COR-L47 (cell line): ENCODE data around the gene FHIT.
"Not testable (repeated sequence)": the region's sequence is repeated elsewhere in the genome, so short reads cannot be mapped to it uniquely, and the experiment has no call there.

ENCODE experiments used
- DNase-seq: peaks from one replicate; lab custom pipeline; 2025; lab: John Stamatoyannopoulos, UW

The FHIT gene

DNA sequence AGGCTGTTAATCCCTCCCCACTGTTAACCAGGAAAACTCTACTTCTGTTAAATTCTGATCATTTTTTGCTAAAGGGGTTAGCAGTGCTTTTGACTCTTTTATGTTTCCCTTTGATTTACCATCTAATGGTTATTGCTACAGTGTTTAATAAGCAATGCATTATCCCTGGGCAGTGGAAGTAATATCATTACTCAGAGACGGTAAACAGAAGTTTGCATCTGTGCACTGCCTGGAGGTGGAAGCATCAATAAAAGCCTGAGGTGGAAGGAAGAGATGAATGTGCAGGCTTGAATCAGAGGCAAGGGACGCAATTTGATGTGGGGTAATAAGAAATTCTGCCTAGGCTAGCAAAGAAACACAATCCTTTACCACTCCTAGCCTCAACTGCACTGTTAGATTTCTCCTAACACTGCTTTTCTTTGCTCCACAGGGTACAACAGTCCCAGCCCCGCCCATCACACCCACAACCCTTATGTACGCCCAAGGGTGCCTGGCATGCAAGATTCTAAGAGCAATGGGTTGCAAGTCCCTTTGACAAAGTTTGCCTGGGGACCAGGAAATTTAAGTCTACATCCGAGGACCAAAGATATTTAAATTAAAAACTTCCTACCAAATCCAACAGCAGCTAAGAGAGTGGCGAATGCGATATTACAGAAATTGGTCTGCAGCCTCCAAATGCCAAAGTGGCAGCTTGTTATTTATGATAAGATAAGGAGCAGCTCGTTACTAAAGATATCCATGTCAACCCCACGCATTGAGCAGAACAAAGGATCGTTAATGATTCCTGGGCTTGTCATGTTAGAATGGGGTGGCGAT is 261.4 kb downstream of the FHIT start:
- DNase-seq: no peak

DNA sequence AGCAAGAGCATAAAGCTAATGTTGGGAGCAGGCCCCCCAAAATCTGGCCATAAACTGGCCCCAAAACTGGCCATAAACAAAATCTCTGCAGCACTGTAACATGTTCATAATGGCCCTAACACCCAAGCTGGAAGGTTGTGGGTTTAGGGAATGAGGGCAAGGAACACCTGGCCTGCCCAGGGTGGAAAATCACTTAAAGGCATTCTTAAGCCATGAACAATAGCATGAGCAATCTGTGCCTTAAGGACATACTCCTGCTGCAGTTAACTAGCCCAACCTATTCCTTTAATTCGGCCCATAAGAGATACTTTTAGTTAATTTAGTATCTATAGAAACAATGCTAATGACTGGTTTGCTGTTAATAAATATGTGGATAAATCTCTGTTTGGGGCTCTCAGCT is 264.1 kb downstream of the FHIT start:
- DNase-seq: not testable (repeated sequence)

DNA sequence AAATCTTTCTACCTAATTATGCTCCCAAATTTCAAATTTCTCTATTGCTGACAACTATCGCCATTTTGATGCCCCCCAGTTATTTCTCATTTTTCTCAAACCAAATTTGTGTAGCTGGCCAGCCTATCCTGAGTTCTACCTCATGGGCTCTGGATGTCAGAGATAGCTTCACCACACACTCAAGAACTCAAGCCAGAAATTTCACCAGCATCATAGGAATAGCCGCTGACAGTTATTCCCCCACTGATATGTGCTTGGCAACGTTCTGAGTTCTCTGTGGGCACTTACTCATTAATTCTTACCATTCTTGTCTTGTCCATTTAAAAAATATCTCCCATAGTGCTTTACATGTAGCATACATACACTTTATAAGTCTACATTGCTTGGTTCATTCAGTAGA is 264.7 kb downstream of the FHIT start:
- DNase-seq: no peak

DNA sequence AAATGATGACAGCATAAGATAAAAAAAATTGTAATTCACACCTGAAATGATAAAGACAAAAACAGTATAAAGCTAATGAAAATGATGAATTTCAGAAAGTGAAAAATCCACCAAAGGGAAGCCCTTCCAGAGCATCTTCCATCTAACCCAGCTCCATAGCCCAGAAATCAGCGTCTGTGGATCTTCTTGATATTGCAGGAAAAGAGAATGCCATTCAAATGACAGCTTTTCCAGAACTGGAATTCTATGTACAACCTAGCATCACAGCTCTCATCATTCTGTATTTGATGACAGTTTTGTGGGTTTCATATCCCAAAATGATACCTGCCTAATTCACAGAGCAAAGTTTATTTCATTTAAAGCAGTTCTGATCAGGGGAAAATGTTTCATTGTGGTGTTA is 267.3 kb downstream of the FHIT start:
- DNase-seq: no peak

DNA sequence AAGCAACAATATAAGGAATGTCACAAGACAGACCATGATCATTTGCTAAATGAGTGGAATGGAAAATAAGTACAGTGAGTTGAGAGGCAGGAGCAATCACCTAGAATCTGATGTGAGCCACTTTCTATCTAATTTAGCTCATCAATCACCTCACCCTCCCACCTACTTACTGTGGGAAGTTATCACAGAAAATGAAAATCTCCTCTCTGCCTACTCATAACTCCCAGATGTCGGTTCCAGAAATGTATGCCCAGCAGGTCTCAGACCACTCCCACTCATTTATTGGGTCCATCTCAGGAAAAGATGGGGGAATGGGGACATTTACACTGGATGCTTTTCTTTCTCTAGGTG is 270.9 kb downstream of the FHIT start:
- no peak for DNase-seq

DNA sequence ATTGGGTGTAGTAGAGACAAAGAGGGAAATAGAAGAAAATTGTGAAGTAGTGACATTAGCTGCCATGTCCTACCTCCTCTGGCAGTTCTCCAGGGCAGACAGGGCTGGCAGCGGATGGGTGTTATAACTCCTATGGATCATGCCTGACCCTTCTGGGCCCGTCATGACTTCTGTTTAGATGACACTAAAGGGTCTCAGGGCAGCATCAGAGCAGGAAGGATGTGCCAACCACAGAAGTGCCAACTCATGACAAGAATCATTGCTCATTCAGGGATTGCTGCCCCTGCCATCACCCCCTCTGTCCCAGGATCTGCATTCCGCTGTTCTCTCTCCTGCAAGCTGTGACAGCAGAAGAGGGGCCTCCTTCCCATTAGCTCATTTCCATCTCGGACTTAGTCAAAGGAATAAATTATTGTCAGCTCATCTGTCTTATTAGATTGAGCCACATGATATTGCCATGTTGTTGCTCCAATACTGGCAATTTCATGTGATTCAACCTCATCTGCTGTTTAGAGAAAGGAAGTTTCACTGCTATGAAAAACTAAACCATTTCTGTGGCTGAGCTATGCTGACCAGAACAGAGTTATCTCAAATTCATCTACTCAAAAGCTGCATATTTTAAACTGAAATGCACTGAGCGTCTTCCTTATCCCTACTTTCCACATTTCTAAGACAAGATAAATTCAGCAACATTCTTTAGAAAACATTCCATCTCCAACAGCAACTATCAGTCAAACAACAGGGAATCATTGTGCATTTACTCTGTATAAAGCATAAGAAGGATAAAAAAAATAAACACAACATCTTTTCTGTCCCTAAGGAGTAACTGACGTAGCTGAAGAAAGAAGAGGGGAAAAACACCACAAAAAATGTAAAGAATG is 271.6 kb downstream of the FHIT start:
- no peak for DNase-seq

DNA sequence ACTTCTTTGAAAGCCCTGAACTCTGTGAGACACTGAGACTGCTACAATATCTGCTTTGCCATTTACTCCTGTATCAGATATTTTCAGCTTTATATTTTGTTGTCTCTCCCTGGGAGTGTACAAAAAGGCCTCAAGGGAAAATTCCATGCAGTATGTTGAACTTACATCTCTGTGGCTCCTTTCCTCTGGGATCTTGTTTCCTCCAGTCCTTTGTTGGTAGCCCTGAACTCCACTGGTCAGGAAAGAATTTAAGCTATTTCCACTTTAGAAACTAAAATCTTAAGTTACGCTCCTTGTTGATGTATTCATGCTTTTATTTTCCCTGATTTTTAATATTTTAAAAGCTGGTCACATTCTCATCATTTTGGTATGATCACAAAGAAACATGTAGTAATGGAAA is 277.9 kb downstream of the FHIT start:
- DNase-seq: no peak

DNA sequence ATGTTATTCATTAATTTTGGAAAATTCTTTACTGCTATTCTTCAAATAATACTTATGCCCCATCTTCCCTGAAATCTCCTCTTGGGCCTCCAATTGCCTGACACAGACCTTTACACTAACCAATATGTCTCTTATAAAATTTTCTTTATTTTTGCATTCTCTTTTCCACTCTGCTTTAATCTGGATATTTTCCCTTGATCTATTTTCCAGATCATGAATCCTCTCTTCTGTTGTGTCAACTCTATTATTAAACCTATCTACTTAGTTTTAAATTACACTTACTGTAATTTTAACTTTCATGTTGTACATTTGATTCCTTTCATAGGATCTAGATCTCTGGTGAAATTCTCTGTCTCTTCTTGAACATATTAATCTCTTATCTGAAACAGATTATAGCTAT is 278.7 kb downstream of the FHIT start:
- no peak for DNase-seq

DNA sequence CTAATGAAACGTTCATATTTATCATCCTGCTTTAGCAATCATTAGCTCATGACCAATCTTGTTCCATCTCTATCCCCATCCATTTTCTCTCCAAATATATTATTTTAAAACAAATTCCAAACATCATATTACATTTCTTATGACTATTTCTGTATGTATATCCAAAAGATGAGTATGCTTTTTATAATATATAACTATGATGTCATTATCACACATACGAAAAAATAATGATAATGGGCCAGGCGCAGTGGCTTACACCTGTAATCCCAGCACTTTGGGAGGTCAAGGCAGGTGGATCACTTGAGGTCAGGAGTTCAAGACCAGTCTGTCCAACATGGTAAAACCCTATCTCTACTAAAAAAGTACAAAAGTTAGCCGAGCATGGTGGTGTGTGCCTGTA is 280.4 kb downstream of the FHIT start:
- DNase-seq: no peak

DNA sequence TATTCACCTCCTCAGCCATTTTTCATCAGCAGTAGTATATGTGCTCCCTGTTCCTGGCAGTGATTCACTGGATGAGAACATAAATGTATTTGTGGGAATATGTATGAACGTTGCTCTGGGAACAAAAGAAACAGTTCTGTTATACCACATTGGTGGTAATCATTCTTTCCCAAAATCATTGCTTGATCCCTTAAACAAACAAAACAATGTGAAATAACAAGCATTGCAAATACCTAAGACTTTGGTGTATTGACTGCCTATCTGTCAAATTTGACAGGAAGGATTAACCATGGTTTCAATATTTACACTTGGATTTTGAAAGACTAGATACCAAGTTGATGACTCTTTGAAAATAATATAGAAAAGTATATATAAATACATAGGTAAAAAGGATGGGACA is 284.1 kb downstream of the FHIT start:
- no peak for DNase-seq

DNA sequence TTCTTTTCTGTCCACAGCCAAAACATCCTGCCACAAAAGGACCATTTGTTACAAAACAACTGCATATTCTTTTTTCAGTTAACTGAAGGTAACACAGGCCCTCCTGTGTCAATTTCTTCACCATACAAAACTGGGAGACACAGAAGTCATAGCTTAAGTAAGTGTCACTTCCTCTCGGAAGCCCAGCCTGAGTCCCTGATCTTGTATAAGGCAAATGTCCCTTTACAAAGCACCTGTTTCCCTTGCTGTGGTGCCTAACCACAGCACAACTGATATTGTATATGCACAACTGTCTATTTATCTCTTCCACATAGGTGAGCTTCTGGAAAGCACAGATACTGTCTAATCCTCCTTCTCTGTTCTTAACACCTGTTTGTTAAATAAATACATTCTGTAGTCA is 293.7 kb downstream of the FHIT start:
- DNase-seq: no peak

DNA sequence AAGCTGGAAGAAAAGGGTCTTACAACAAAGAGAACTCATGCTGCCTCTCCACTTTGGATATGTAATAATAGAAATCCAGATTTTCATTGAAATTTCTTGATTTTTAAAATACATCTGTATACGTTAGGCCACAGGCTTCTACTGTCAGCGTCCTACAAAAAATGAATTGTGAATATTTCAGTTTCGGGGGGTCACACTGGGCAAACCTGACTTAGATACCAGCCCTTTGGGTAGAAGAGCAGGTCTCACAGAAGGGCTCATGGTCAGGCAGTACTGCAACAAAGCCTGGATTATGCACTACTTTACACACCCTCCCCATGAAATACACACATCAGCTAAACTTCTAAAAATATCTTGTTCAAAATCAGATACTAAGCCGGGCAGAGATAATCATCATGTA is 294.5 kb downstream of the FHIT start:
- DNase-seq: no peak

DNA sequence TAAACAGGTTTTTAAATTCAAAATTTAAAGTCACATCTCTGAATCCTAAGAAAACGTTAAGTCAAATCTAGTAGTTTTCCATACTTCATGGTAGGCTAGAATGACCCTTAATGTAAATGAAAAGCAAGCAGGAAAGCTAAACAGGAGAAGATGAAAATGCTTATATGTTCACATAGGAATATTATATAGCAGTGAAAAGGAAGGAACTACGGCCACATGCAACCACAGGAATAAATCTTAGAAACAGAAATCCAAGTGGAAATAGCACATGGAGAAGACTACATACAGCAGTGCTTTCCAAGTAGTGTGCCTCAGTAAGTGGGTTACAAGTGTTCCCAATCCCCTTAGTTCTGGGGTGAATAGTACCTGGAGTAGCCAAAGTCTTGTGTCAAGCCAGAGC is 296.2 kb downstream of the FHIT start:
- no peak for DNase-seq

DNA sequence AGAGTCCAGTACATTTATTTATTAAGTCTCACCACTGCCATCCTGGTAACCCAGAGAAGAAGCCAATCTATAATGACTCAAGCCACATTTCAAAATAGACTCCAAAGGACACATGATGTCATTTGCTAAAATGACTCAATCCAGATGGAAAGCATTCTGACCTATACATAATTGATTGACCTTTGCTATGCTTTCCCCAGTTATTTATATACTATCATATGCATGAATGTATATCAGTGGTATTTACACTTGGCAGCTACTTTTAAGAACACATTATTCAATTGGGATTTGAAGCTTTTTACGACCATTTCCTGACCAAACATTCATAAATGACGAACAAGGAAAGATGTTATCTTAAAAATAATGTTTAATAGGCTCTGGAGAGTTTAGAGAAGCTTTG is 297.2 kb downstream of the FHIT start:
- DNase-seq: no peak

DNA sequence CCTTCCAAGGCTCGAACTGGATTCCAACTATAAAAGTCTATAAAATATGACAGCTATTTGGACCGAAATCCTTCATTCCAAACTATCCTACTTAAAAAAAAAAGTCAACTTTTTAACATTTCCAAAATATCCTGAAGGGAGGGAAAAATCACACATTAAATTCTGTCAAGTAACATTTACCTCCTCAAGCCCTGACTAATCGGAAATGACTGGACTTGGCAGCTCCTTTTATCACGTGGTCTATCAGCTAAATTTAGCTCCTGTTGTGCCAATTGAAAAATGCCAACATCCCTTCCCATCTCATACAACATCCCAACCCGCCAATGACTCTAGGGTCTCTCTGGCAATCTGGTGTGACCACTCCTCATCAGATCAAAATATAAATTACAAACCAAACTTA is 297.9 kb downstream of the FHIT start:
- DNase-seq: no peak

DNA sequence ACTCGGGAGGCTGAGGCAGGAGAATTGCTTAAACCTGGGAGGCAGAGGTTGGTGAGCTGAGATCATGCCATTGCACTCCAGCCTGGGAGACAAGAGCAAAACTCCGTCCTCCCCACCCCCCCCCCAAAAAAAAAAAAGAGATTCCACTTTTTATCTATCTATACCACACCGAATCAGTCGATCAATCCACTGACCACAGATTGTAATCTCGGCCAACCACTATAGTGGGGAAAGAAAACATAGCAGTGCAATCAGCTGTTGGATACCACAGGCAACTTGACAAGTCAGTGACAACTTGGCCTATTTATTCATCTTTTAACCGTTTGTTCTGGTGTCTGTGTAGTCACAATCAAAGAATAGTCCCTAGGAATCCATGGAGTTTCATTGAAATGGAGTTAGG is 299.2 kb downstream of the FHIT start:
- no peak for DNase-seq

DNA sequence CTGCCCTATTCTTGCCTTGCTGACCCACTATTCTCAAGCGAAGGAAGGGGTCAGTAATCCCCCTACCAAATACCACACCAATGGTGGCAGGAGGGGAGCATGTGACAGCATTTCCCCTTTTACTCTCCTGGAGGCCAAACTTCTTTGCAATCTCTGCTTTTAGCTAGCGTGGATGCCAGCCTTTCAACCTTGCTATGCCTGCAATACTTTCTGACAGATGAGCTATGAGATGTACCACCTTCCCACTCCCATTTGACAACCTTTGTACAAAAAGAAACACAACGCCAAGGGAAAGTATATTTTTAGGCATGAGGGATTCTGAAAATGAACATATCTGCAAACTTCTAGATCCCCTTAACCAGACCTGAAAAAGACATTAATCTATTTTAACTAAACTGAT is 302.1 kb downstream of the FHIT start:
- no peak for DNase-seq

DNA sequence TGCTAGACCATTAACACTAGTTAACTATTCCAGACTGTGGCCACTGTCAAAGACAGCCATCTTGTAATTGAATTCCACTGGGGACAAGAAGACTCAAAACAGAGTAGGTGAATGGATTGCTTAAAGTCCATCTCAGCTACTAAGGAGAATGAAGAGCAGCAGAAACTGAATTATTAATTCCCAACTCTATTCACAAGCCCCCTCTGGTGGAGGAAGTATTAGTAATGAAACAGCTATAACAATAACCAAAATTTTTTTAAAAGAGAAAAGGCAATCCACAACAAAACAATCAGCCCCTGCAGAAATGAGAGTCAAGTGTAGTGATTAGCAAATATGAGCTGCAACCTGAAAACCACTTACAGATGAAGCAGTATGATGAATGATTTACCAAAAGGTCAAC is 302.8 kb downstream of the FHIT start:
- peak; percentile 10 for DNase-seq

DNA sequence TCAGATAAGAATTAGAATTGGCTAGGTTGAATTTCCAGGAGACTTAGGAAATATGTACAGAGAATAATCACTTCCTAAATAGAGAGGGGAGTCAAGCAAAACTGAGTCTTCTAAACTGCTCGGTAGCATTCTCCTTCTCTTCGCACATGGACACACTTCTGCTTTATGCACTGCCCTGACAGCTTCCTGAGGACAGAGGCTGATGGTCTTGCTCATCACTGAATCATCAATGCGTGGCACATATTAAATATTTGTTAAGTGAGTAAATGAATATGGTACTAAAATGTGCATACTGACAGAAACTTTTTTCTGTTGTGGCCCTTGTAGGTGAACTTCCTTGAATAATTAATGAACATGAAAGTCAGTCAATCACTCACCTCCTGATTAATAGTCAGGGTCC is 315.5 kb downstream of the FHIT start:
- no peak for DNase-seq

DNA sequence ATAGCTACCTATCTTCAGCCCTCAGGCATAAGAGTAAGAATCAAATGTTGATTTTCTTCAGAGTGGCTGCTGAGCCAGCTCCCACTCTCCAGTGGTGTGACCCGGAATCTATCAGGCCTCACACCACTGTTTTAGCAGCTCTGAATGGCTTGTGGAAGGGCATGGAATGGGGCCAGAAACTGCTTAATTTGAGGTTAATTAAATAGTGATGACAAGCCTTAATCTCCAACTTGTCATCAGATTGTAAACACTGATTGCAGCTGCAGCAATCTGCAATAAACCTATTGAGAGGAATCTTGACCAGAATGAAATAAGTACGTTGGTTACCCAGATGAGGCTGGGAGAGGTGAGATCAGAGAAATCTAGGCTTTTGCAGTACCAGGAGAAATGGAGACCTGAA is 317.4 kb downstream of the FHIT start:
- DNase-seq: peak; percentile 46

DNA sequence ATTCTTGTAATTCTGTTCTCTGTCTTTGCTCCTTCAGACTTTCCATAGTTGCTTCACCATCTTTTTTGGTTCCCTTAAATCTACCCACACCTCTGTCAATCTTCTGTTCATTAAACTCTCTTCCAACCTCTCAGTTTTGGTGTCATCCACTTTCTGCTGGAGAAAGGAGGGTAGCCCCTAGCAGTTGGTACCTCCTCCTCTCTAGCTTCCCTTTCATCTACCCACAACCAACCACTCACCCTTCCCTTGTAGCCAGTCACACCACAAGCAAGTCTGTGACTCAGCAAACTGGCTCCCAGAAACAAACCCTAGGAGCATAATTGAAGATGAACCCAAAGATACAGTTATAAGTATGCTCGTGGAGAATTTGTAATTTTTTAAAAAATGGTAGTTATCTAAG is 318.6 kb downstream of the FHIT start:
- DNase-seq: no peak

DNA sequence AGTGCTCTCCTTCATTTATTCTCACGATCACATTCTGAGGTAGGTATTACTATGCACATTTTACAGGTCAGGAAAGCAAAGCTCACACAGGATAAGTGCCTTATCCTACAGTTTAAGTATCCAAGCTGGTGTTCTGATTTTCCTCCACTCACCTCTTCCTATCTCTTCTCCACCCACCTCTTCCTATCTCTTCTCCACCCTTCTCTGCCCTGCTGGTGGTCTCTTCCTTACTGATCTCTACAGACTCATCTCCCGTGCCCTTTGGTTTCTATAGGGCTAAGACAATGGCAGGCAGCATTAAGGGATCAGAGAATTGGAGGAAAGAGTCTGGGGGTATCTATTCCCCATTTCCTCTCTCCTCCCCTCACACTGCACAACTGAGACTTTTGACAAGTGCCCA is 319.1 kb downstream of the FHIT start:
- no peak for DNase-seq

DNA sequence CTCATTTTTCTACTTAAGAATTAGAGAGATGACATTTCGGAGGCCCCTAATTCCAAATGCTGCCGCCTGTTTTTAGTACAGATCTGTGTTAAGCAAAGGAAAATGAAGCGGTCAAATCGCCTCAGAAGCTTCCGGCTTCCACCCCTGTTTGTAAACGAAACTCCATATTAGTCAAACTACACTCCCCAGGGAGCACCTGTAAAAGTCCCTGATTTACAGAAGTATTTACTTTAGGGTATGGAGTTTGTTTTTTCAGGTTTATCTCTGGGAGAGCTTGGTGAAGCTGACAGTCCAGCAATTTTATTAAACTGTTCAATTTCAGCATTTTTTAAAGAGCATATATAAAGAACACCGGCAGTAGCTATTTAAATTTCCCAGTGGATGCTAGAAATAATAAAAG is 319.8 kb downstream of the FHIT start:
- no peak for DNase-seq

DNA sequence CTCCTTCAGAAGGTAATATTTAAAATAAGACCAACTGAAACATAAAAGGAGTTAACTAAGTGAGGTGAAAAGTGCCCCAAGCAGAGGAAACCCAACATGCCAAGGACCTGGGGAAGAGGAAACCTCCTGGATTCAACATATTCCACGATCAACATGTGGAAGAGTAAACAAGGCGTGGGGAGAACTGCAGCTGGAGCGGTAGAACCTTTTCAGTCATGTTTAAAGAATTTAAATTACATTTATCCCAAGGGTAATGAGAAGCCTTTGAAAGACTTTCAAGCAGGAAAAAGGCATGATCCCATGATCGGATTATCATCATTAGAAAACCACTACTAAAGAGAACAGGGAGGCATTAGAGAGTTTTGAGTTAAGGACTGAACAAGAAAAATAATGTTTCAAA is 330.7 kb downstream of the FHIT start:
- DNase-seq: no peak
